ENCODE data around the gene ABCB6. TPM values are rescaled to one million over a fixed set of nuclear protein-coding genes. Genes with fewer than 3 reads are reported as not detected.

ABCB6 gene
- total RNA-seq, 1 experiment from 2014 or later: 68.6 TPM

- no TSS peak for BruUV-seq (replicated peaks)
- peaks cover 5% of the 10 kb centered on the region for H3K4me1 Mint-ChIP-seq (ENCODE audit: low read depth, unreplicated experiment)
- TF ChIP-seq, protein P1, sequence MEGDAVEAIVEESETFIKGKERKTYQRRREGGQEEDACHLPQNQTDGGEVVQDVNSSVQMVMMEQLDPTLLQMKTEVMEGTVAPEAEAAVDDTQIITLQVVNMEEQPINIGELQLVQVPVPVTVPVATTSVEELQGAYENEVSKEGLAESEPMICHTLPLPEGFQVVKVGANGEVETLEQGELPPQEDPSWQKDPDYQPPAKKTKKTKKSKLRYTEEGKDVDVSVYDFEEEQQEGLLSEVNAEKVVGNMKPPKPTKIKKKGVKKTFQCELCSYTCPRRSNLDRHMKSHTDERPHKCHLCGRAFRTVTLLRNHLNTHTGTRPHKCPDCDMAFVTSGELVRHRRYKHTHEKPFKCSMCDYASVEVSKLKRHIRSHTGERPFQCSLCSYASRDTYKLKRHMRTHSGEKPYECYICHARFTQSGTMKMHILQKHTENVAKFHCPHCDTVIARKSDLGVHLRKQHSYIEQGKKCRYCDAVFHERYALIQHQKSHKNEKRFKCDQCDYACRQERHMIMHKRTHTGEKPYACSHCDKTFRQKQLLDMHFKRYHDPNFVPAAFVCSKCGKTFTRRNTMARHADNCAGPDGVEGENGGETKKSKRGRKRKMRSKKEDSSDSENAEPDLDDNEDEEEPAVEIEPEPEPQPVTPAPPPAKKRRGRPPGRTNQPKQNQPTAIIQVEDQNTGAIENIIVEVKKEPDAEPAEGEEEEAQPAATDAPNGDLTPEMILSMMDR (IDR thresholded peaks at IDR 0.05; ENCODE audit: insufficient read depth in 1 of 2, low read depth in 1 of 2, low read length in 1 of 2, severe bottlenecking in 1 of 2, unreplicated experiment in 1 of 2): no peak
- intact Hi-C loops (cut with micrococcal nuclease; ENCODE audit: unreplicated experiment): no loop called here
- DNase-seq: no peak
- Histone ChIP-seq H3K4me1 (peaks cover 8% of the 10 kb centered on the region), H3K27me3 (replicated peaks; ENCODE audit: control insufficient read depth, insufficient read depth, low read length) (no peaks in the 10 kb centered on the region), H3K36me3 (ENCODE audit: control insufficient read depth, insufficient read depth, low read length) (peaks cover 20% of the 10 kb centered on the region), H3K9me3 (no peaks in the 10 kb centered on the region), H3K4me3 (ENCODE audit: low read depth, low read length) (no peak overlapping the region)
- H3K27ac Mint-ChIP-seq (ENCODE audit: unreplicated experiment): peak overlapping the region; percentile 59
- POLR2A ChIA-PET: no interaction called here
- H3K27me3 Mint-ChIP-seq (ENCODE audit: insufficient read depth, unreplicated experiment): no peaks in the 10 kb centered on the region
- H3K36me3 Mint-ChIP-seq (ENCODE audit: insufficient read depth, unreplicated experiment): peaks cover 62% of the 10 kb centered on the region
- H3K9me3 Mint-ChIP-seq (ENCODE audit: unreplicated experiment): no peaks in the 10 kb centered on the region
- H3K4me3 Mint-ChIP-seq (ENCODE audit: unreplicated experiment): no peak overlapping the region
- CTCF ChIA-PET: no interaction called here
Observed at GRCh38 chr2:219209236-219210195, 9.2 kb downstream of the ABCB6 start.

DNA sequence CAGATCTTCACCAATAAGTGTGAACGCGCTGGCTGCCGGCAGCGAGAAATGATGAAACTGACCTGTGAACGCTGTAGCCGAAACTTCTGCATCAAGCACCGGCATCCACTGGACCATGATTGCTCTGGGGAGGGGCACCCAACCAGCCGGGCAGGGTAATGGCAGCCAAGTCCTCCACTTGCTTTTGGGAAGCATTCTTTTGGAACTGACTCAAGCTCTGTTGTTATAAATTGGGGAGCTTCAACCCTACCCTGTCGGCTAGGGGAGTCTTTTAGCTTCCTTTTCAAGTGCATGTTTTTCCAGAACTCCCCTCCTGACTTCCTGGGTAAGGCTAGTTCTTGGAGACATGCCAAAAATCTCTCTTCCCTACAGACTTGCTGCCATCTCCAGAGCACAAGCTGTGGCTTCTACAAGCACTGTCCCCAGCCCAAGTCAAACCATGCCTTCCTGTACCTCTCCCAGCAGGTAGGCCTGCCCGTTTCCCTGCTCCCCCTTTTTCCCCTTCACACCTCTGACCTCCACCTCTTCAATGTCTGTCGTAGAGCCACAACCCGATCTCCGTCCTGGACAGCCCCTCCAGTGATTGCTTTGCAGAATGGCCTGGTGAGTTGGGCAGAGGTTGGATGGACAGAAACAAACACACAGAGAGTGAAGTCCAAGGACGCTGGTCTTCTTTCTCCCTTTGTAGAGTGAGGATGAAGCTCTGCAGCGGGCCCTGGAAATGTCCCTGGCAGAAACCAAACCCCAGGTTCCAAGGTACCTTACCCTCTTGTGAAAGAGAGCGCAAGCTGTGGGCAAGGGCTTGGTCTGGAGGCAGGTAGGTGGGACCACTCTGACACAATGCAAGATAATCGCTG, 10.6 kb downstream of the ABCB6 start:
- Mint-ChIP-seq H3K4me1 (ENCODE audit: low read depth, unreplicated experiment) (peaks cover 5% of the 10 kb centered on the region), H3K9me3 (ENCODE audit: unreplicated experiment) (no peaks in the 10 kb centered on the region), H3K4me3 (ENCODE audit: unreplicated experiment) (peak overlapping the region; percentile 81), H3K27me3 (ENCODE audit: insufficient read depth, unreplicated experiment) (no peaks in the 10 kb centered on the region), H3K36me3 (ENCODE audit: insufficient read depth, unreplicated experiment) (peaks cover 60% of the 10 kb centered on the region), H3K27ac (ENCODE audit: unreplicated experiment) (peak overlapping the region; percentile 59)
- Histone ChIP-seq H3K4me3 (ENCODE audit: low read depth, low read length) (no peak overlapping the region), H3K27me3 (replicated peaks; ENCODE audit: control insufficient read depth, insufficient read depth, low read length) (no peaks in the 10 kb centered on the region), H3K36me3 (ENCODE audit: control insufficient read depth, insufficient read depth, low read length) (peaks cover 17% of the 10 kb centered on the region), H3K4me1 (peaks cover 8% of the 10 kb centered on the region), H3K9me3 (no peaks in the 10 kb centered on the region)
- DNase-seq: no peak
- POLR2A ChIA-PET: interaction anchor here (0.6 to 3.1 kb wide), 3 partner anchors 9 to 420 kb away, joined by 3 to 29 read pairs (median 3); no protein-coding TSS in a partner anchor
- TF ChIP-seq, protein P1 (IDR thresholded peaks at IDR 0.05; ENCODE audit: insufficient read depth in 1 of 2, low read depth in 1 of 2, low read length in 1 of 2, severe bottlenecking in 1 of 2, unreplicated experiment in 1 of 2): no peak
- CTCF ChIA-PET: interaction anchor here (2.5 kb wide), 1 partner anchor 87 kb away, joined by 11 read pairs; no protein-coding TSS in a partner anchor
- BruUV-seq (replicated peaks): no TSS peak
- intact Hi-C loops (cut with micrococcal nuclease; ENCODE audit: unreplicated experiment): loop anchor here (1.0 kb wide), 2 partner anchors 10 to 48 kb away; partner anchors contain the start of genes ABCB6 and NHEJ1

Measured in Caco-2 (cell line).